SK-N-MC (cell line): ENCODE measurements around the gene BTBD16.

Experiments used
- EZH2 ChIP-seq: fragments of 200-600 bp; sonication (generic); IDR thresholded peaks from one replicate; pipeline ENCODE4 v1.6.1; 2017; ENCODE audit warnings: antibody characterized with exemption
- FOXP2 ChIP-seq: optimal IDR thresholded peaks from 2 replicates; pipeline ENCODE3; 2011; ENCODE audit warnings: mild to moderate bottlenecking, moderate library complexity; ENCODE audit not compliant: insufficient read depth; ENCODE audit errors: extremely low read length, control extremely low read depth
- POLR2AphosphoS5 ChIP-seq: IDR thresholded peaks from 2 replicates; pipeline ENCODE4 v1.6.1; 2012; ENCODE audit warnings: mild to moderate bottlenecking, low read depth, low read length, borderline replicate concordance

- TF ChIP-seq POLR2AphosphoS5 (no peak), EZH2 (no peak), FOXP2 (no peak)
Measured at GRCh38 chr10:122304054-122304579, 33.0 kb downstream of the BTBD16 start.
